IMR-90 (cell line): ENCODE results near the gene AARSD1. TPM values are rescaled to one million over a fixed set of nuclear protein-coding genes. Genes with fewer than 3 reads are reported as not detected.

Source experiments
- ATAC-seq: fragments of 200-7000 bp; cut with Tn5 transposase; 2 replicates; pipeline ENCODE4 v1.9.1; 2020; ENCODE audit warnings: low read depth, mild to moderate bottlenecking, moderate library complexity
- BruUV-seq: library from RNA; stranded (reverse); fragments of 400-500 nt; replicated peaks from 2 replicates; lab custom pipeline; 2021; lab: Mats Ljungman, UMichigan
- CTCF ChIA-PET: fragments of 300-600 bp; formaldehyde crosslinking; extraction: SDS; loops from one replicate; lab custom pipeline; 2021; ENCODE audit warnings: antibody characterized with exemption; lab: Yijun Ruan, JAX
- POLR2A ChIA-PET: fragments of 300-600 bp; sonication (Branson Sonifier 250); formaldehyde crosslinking; loops from one replicate; lab custom pipeline; 2022; ENCODE audit warnings: antibody characterized with exemption; ENCODE audit not compliant: unreplicated experiment; lab: Charles Lee
- DNase-seq: peaks from one replicate; pipeline ENCODE4 v3.0.0; 2013
- H2AFZ ChIP-seq: replicated peaks from 2 replicates; pipeline ENCODE3; 2013; ENCODE audit warnings: low read length, mild to moderate bottlenecking; ENCODE audit not compliant: poor library complexity
- H2AK5ac ChIP-seq: 2 replicates; pipeline ENCODE4 v1.6.1; 2013; ENCODE audit warnings: low read depth, low read length, inconsistent platforms
- H2AK9ac ChIP-seq: replicated peaks from 2 replicates; pipeline ENCODE3; 2013; ENCODE audit warnings: mild to moderate bottlenecking, low read depth, low read length, moderate library complexity; ENCODE audit not compliant: poor library complexity
- H2BK120ac ChIP-seq: 2 replicates; pipeline ENCODE4 v1.6.1; 2013; ENCODE audit warnings: low read depth, low read length, inconsistent platforms
- H2BK15ac ChIP-seq: 3 replicates; pipeline ENCODE4 v1.6.1; 2013; ENCODE audit warnings: low read depth, low read length, inconsistent platforms
- H2BK20ac ChIP-seq: 2 replicates; pipeline ENCODE4 v1.6.1; 2013; ENCODE audit warnings: low read depth, mild to moderate bottlenecking, inconsistent platforms, low read length, moderate library complexity
- H2BK5ac ChIP-seq: 2 replicates; pipeline ENCODE4 v1.6.1; 2013; ENCODE audit warnings: mild to moderate bottlenecking, low read depth, low read length, inconsistent platforms; ENCODE audit not compliant: poor library complexity, severe bottlenecking
- H3K14ac ChIP-seq: replicated peaks from 2 replicates; pipeline ENCODE4 v1.6.1; 2013; ENCODE audit warnings: low read depth, low read length, inconsistent platforms
- H3K18ac ChIP-seq: 2 replicates; pipeline ENCODE4 v1.6.1; 2013; ENCODE audit warnings: low read depth, low read length, control low read depth
- H3K23ac ChIP-seq: 2 replicates; pipeline ENCODE4 v1.6.1; 2013; ENCODE audit warnings: low read depth, low read length, inconsistent platforms
- H3K27ac ChIP-seq: 2 replicates; pipeline ENCODE4 v1.5.1; 2013; ENCODE audit warnings: mild to moderate bottlenecking, control low read depth, low read length; ENCODE audit not compliant: insufficient read depth
- H3K27me3 ChIP-seq: 2 replicates; pipeline ENCODE4 v1.6.1; 2013; ENCODE audit warnings: low read length; ENCODE audit not compliant: control insufficient read depth, insufficient read depth
- H3K36me3 ChIP-seq: 2 replicates; pipeline ENCODE4 v1.6.1; 2013; ENCODE audit warnings: low read length, mixed read lengths; ENCODE audit not compliant: control insufficient read depth, insufficient read depth
- H3K4ac ChIP-seq: 2 replicates; pipeline ENCODE4 v1.6.1; 2013; ENCODE audit warnings: low read depth, low read length, inconsistent platforms
- H3K4me1 ChIP-seq: 2 replicates; pipeline ENCODE4 v1.6.1; 2013; ENCODE audit warnings: low read length, mixed read lengths; ENCODE audit not compliant: control insufficient read depth, insufficient read depth
- H3K4me2 ChIP-seq: 2 replicates; pipeline ENCODE4 v1.6.1; 2013; ENCODE audit warnings: low read depth, mild to moderate bottlenecking, control low read depth, low read length, moderate library complexity
- H3K4me3 ChIP-seq: 2 replicates; pipeline ENCODE4 v1.5.1; 2013; ENCODE audit warnings: low read depth, mild to moderate bottlenecking, control low read depth, low read length, moderate library complexity; ENCODE audit not compliant: insufficient read depth
- H3K56ac ChIP-seq: 2 replicates; pipeline ENCODE4 v1.6.1; 2013; ENCODE audit warnings: low read length, inconsistent platforms; ENCODE audit not compliant: insufficient read depth; ENCODE audit errors: extremely low read depth
- H3K79me1 ChIP-seq, 2 experiments: 2 replicates each; pipeline ENCODE4 v1.6.1; 2013; ENCODE audit warnings: low read length in 2 of 2, inconsistent platforms in 1 of 2, low read depth in 1 of 2
- H3K9ac ChIP-seq: 2 replicates; pipeline ENCODE4 v1.6.1; 2013; ENCODE audit warnings: low read depth, low read length, control low read depth
- H3K9me1 ChIP-seq: 2 replicates; pipeline ENCODE4 v1.6.1; 2013; ENCODE audit warnings: low read length, inconsistent platforms; ENCODE audit not compliant: insufficient read depth
- H3K9me3 ChIP-seq: 2 replicates; pipeline ENCODE4 v1.6.1; 2013; ENCODE audit warnings: low read length; ENCODE audit not compliant: control insufficient read depth, insufficient read depth
- H4K20me1 ChIP-seq: 2 replicates; pipeline ENCODE4 v1.6.1; 2013; ENCODE audit warnings: low read length, inconsistent platforms; ENCODE audit not compliant: insufficient read depth
- H4K5ac ChIP-seq: 2 replicates; pipeline ENCODE4 v1.6.1; 2013; ENCODE audit warnings: mild to moderate bottlenecking, low read depth, low read length, control low read depth
- H4K8ac ChIP-seq, 2 experiments: 2 replicates each; pipeline ENCODE4 v1.6.1; 2013; ENCODE audit warnings: low read depth in 2 of 2, low read length in 2 of 2, control low read depth in 1 of 2, inconsistent platforms in 1 of 2
- H4K91ac ChIP-seq: 2 replicates; pipeline ENCODE4 v1.6.1; 2013; ENCODE audit warnings: low read depth, low read length, inconsistent platforms; ENCODE audit not compliant: insufficient read depth
- BHLHE40 ChIP-seq: fragments of 150-350 bp; IDR thresholded peaks from 2 replicates; pipeline ENCODE4 v1.6.1; 2016; ENCODE audit warnings: mild to moderate bottlenecking, low read depth, low read length
- CEBPB ChIP-seq: IDR thresholded peaks from 2 replicates; pipeline ENCODE4 v1.6.1; 2012; ENCODE audit warnings: low read depth, low read length, improper control_type of control experiment
- CHD1 ChIP-seq: IDR thresholded peaks from 2 replicates; pipeline ENCODE4 v1.6.1; 2012; ENCODE audit warnings: low read depth, low read length, improper control_type of control experiment
- ELK1 ChIP-seq: fragments of 150-350 bp; IDR thresholded peaks from 2 replicates; pipeline ENCODE4 v1.6.1; 2016; ENCODE audit warnings: low read depth, mild to moderate bottlenecking, low read length, moderate library complexity, borderline replicate concordance
- FOS ChIP-seq: fragments of 150-350 bp; IDR thresholded peaks from 2 replicates; pipeline ENCODE4 v1.6.1; 2016; ENCODE audit warnings: low read depth, low read length
- MAZ ChIP-seq: IDR thresholded peaks from 2 replicates; pipeline ENCODE4 v1.6.1; 2012; ENCODE audit warnings: low read depth, mild to moderate bottlenecking, low read length, improper control_type of control experiment, moderate library complexity, borderline replicate concordance
- MXI1 ChIP-seq: IDR thresholded peaks from 2 replicates; pipeline ENCODE4 v1.6.1; 2012; ENCODE audit warnings: low read depth, mild to moderate bottlenecking, low read length, moderate library complexity, borderline replicate concordance
- NFE2L2 ChIP-seq: fragments of 150-350 bp; IDR thresholded peaks from 2 replicates; pipeline ENCODE4 v1.6.1; 2016; ENCODE audit warnings: low read depth, mild to moderate bottlenecking, low read length
- POLR2A ChIP-seq: IDR thresholded peaks from 2 replicates; pipeline ENCODE4 v1.6.1; 2012; ENCODE audit warnings: mild to moderate bottlenecking, low read depth, low read length
- RAD21 ChIP-seq: IDR thresholded peaks from 2 replicates; pipeline ENCODE4 v1.6.1; 2012; ENCODE audit warnings: low read length, improper control_type of control experiment
- RFX5 ChIP-seq: IDR thresholded peaks from 2 replicates; pipeline ENCODE4 v1.8.0; 2012; ENCODE audit warnings: low read depth, mild to moderate bottlenecking, low read length, moderate library complexity
- SMC3 ChIP-seq: fragments of 150-350 bp; IDR thresholded peaks from 2 replicates; pipeline ENCODE4 v1.6.1; 2016; ENCODE audit warnings: low read depth, mild to moderate bottlenecking, antibody characterized with exemption, low read length, moderate library complexity
- WGBS, 2 experiments: methylation state at CpG; one replicate each; pipeline versions ENCODE4 v1.1.5 to v1.1.7; 2013; ENCODE audit warnings: missing lambda C conversion rate in 2 of 2; ENCODE audit not compliant: insufficient read length in 1 of 2; ENCODE audit errors: extremely low coverage in 2 of 2; 5-methylcytosine and 5-hydroxymethylcytosine counted together
- dilution Hi-C: fragments of 300-500 bp; cut with HindIII; formaldehyde crosslinking; loops from one replicate; pipeline ENCODE4 v1.14.3; 2018; ENCODE audit warnings: low sequenced_read_pairs; ENCODE audit not compliant: unreplicated experiment
- in situ Hi-C: fragments of 300-500 bp; cut with MboI; formaldehyde crosslinking; loops from 3 replicates; pipeline ENCODE4 v1.14.3; 2019; ENCODE audit warnings: low sequenced_read_pairs, inconsistent platforms, mixed read lengths
- intact Hi-C: fragments of 100-400 bp; cut with micrococcal nuclease; formaldehyde crosslinking; loops from 2 replicates; pipeline ENCODE4 v1.10.0; 2022
- polyA plus RNA-seq, 3 experiments: library from polyadenylated mRNA; depleted of rRNA; stranded (reverse); fragments of >200 nt; gene quantifications; 2 replicates each; pipeline ENCODE4 v1.2.3, GENCODE V29; 2012; ENCODE audit warnings: low replicate concordance in 1 of 3
- total RNA-seq: library from RNA; depleted of rRNA; stranded (reverse); fragments of >200 nt; gene quantifications from 2 replicates; pipeline ENCODE4 v1.2.3, GENCODE V29; 2012

AARSD1 gene
- total and polyA plus RNA-seq, 2 of the 4 experiments (the other 2 are of a cell fraction): 55.0 to 58.9 TPM

GRCh38 chr17:42975265-42975664 lies 11.0 kb upstream of the AARSD1 start:
- in situ Hi-C loops (loop anchor here (25.0 kb wide), 1 partner anchor 387 kb away; no protein-coding TSS in a partner anchor), intact Hi-C loops (no loop called here), dilution Hi-C loops (no loop called here)
- POLR2A ChIA-PET: no interaction called here
- no peak for DNase-seq
- H2AK9ac ChIP-seq: no peak overlapping the region
- CTCF ChIA-PET: no interaction called here
- peaks cover 6% of the 10 kb centered on the region for H3K4me1 ChIP-seq
- no peaks in the 10 kb centered on the region for H3K27me3 ChIP-seq
- H3K18ac ChIP-seq: no peak overlapping the region
- H4K91ac ChIP-seq: no peak overlapping the region
- H3K56ac ChIP-seq: no peak overlapping the region
- H3K4ac ChIP-seq: no peak overlapping the region
- H2AK5ac ChIP-seq: no peak overlapping the region
- no peak overlapping the region for H3K23ac ChIP-seq
- H2BK20ac ChIP-seq: no peak overlapping the region
- H2AFZ ChIP-seq: no peak overlapping the region
- no peaks in the 10 kb centered on the region for H4K20me1 ChIP-seq
- no peak overlapping the region for H2BK120ac ChIP-seq
- peaks cover 0 to 12% of the 10 kb centered on the region in 2 experiments; a peak in 2 of 4 replicates for H3K79me1 ChIP-seq
- no peak for TF ChIP-seq BHLHE40
- no peak for TF ChIP-seq CEBPB
- no peak for TF ChIP-seq MXI1
- TF ChIP-seq RFX5: no peak
- TF ChIP-seq MAZ: no peak
- no peak for TF ChIP-seq POLR2A
- no peak for TF ChIP-seq RAD21
- TF ChIP-seq SMC3: no peak
- no peak for TF ChIP-seq ELK1
- TF ChIP-seq FOS: no peak
- no peak for TF ChIP-seq CHD1
- TF ChIP-seq NFE2L2: no peak
- no peaks in the 10 kb centered on the region for H3K36me3 ChIP-seq
- no peak overlapping the region for H3K4me3 ChIP-seq
- no TSS peak for BruUV-seq
- no peak overlapping the region for H3K27ac ChIP-seq
- H4K5ac ChIP-seq: no peak overlapping the region
- no peak overlapping the region for H3K9ac ChIP-seq
- no CpG with 5 or more reads among the region's 2 CpGs for WGBS, 2 experiments
- H3K4me2 ChIP-seq: no peak overlapping the region
- H3K14ac ChIP-seq: no peak overlapping the region
- no peak for ATAC-seq
- no peak overlapping the region for H2BK5ac ChIP-seq
- H3K9me1 ChIP-seq: peaks cover 10% of the 10 kb centered on the region
- no peak overlapping the region for H2BK15ac ChIP-seq
- no peak overlapping the region for H4K8ac ChIP-seq
- no peaks in the 10 kb centered on the region for H3K9me3 ChIP-seq
